Measurements from ENCODE around the gene ATF6B. TPM values are rescaled to one million over a fixed set of nuclear protein-coding genes. Genes with fewer than 3 reads are reported as not detected.
A peak's percentile ranks its signal among the peaks of the same experiment; 100 is the strongest.

The ATF6B gene
- total RNA-seq, 1 experiment from 2014 or later: 196 TPM

DNA sequence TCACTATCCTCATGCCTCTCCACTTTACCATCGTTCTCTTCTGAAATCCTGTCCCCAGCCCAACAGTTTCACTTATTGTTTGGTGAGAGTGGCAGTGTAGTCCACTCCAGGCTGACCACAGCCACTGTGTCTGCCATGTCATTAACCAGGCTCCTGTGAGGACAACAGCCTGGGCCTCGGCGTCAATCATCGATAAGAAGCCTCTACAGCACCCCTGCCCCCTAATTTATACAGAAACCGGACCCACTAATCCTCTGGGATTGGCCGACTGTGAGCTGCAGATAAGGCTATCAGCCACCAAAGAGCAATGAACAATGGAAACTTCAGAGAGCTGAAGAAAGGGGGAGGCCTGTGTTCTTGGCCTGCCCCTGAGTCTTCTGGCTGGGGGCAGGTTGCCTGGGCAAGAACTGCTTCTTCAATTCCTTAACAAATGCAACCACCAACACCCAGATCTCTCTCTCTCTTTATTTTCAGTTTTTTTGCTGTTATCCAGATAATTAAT, 39.8 kb upstream of the ATF6B start:
- CTCF ChIA-PET: interaction anchor here (0.7 kb wide), 1 partner anchor 337 kb away, joined by 3 read pairs; no protein-coding TSS in a partner anchor
- TF ChIP-seq, protein P1, sequence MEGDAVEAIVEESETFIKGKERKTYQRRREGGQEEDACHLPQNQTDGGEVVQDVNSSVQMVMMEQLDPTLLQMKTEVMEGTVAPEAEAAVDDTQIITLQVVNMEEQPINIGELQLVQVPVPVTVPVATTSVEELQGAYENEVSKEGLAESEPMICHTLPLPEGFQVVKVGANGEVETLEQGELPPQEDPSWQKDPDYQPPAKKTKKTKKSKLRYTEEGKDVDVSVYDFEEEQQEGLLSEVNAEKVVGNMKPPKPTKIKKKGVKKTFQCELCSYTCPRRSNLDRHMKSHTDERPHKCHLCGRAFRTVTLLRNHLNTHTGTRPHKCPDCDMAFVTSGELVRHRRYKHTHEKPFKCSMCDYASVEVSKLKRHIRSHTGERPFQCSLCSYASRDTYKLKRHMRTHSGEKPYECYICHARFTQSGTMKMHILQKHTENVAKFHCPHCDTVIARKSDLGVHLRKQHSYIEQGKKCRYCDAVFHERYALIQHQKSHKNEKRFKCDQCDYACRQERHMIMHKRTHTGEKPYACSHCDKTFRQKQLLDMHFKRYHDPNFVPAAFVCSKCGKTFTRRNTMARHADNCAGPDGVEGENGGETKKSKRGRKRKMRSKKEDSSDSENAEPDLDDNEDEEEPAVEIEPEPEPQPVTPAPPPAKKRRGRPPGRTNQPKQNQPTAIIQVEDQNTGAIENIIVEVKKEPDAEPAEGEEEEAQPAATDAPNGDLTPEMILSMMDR (IDR thresholded peaks at IDR 0.05; ENCODE audit: unreplicated experiment): no peak
- no peak overlapping the region for H3K27ac Mint-ChIP-seq (ENCODE audit: unreplicated experiment)
- intact Hi-C loops (cut with micrococcal nuclease; ENCODE audit: unreplicated experiment): no loop called here
- H3K4me1 Mint-ChIP-seq (ENCODE audit: low read depth, unreplicated experiment): peaks cover 4% of the 10 kb centered on the region
- H3K9me3 Mint-ChIP-seq (ENCODE audit: low read depth, unreplicated experiment): no peaks in the 10 kb centered on the region
- H3K27me3 Mint-ChIP-seq (ENCODE audit: unreplicated experiment): no peaks in the 10 kb centered on the region
- peaks cover 44% of the 10 kb centered on the region for H3K36me3 Mint-ChIP-seq (ENCODE audit: insufficient read depth, unreplicated experiment)
- H3K4me3 Mint-ChIP-seq (ENCODE audit: low read depth, unreplicated experiment): no peak overlapping the region
- BruUV-seq (replicated peaks): no TSS peak
- DNase-seq: no peak

DNA sequence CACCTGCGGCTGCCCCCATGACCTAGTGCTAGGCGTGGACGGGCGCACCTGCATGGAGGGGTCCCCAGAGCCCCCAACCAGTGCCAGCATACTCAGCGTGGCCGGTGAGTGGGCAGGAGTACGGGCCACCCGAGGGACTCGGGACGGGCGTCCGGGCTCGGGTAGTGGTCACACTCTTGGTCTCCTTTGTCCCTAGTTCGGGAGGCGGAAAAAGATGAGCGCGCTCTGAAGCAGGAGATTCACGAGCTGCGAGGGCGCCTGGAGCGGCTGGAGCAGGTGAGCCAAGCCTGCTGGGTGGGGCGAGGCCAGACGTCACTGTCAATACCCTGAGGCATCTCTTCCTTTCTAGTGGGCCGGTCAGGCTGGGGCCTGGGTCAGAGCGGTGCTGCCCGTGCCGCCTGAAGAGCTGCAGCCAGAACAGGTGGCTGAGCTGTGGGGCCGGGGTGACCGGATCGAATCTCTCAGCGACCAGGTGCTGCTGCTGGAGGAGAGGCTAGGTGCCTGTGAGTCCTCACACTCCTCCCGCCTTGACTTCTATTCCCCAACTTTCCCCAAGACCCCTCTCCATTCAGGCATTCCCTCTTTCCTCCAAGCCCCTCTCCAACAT, 39.2 kb upstream of the ATF6B start:
- Mint-ChIP-seq H3K4me3 (ENCODE audit: low read depth, unreplicated experiment) (no peak overlapping the region), H3K36me3 (ENCODE audit: insufficient read depth, unreplicated experiment) (peaks cover 44% of the 10 kb centered on the region), H3K4me1 (ENCODE audit: low read depth, unreplicated experiment) (no peaks in the 10 kb centered on the region), H3K27me3 (ENCODE audit: unreplicated experiment) (no peaks in the 10 kb centered on the region), H3K9me3 (ENCODE audit: low read depth, unreplicated experiment) (no peaks in the 10 kb centered on the region), H3K27ac (ENCODE audit: unreplicated experiment) (no peak overlapping the region)
- TF ChIP-seq, protein P1 (IDR thresholded peaks at IDR 0.05; ENCODE audit: unreplicated experiment): peak; percentile 5
- no peak for DNase-seq
- CTCF ChIA-PET: interaction anchor here (0.7 kb wide), 1 partner anchor 337 kb away, joined by 3 read pairs; no protein-coding TSS in a partner anchor
- no TSS peak for BruUV-seq (replicated peaks)
- intact Hi-C loops (cut with micrococcal nuclease; ENCODE audit: unreplicated experiment): no loop called here

DNA sequence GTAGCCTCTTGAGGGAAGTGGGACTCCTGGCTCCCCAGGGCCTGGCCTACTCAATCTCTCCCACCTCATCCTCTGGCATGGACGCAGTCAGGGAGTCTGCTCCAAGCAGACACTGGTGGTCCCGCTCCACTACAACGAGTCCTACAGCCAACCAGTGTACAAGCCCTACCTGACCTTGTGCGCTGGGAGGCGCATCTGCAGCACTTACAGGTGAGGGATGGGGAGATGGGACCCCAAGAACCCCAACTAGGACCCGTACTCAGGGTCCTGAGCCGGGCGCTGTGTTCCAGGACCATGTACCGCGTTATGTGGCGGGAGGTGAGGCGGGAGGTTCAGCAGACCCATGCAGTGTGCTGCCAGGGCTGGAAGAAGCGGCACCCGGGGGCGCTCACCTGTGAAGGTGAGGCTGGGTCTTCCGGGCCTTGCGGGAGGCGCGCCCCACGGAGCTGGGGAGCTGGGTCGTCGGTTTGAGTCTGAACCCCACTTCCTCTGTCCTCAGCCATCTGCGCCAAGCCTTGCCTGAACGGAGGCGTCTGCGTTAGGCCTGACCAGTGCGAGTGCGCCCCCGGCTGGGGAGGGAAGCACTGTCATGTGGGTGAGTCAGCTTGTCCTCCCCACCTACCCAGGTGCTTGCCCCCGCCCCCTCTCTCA, 38.5 kb upstream of the ATF6B start:
- no peaks in the 10 kb centered on the region for H3K27me3 Mint-ChIP-seq (ENCODE audit: unreplicated experiment)
- H3K4me1 Mint-ChIP-seq (ENCODE audit: low read depth, unreplicated experiment): no peaks in the 10 kb centered on the region
- intact Hi-C loops (cut with micrococcal nuclease; ENCODE audit: unreplicated experiment): no loop called here
- no TSS peak for BruUV-seq (replicated peaks)
- peaks cover 44% of the 10 kb centered on the region for H3K36me3 Mint-ChIP-seq (ENCODE audit: insufficient read depth, unreplicated experiment)
- no peaks in the 10 kb centered on the region for H3K9me3 Mint-ChIP-seq (ENCODE audit: low read depth, unreplicated experiment)
- no peak overlapping the region for H3K4me3 Mint-ChIP-seq (ENCODE audit: low read depth, unreplicated experiment)
- TF ChIP-seq, protein P1 (IDR thresholded peaks at IDR 0.05; ENCODE audit: unreplicated experiment): peak; percentile 18
- no peak for DNase-seq
- CTCF ChIA-PET: no interaction called here
- no peak overlapping the region for H3K27ac Mint-ChIP-seq (ENCODE audit: unreplicated experiment)

DNA sequence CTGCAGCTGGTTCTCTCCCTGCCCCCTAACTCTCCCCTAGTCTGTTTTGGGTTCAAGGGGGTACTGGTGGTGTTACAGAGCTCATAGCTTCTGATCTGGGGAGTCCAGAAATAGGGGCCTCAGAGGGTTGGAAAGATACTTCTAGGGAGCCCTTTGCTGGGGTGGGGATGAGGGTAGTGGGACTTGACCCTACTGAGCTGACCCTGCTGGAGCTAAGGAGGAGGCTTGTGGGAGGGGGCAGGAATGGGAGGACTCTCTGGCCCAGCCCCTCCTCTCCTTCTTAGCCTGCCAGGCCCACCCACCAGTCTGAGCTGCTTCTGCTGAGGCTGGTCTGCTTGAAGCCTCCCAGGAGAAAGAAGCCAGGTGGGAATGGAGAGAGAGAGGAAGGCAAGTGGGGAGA, 36.2 kb upstream of the ATF6B start, which contains the start of gene EGFL8:
TSS of gene EGFL8 (plus strand) at position 301 of the 400 bp plus-strand sequence. CDS start 1,571 bp downstream, outside the sequence.
- intact Hi-C loops (cut with micrococcal nuclease; ENCODE audit: unreplicated experiment): no loop called here
- Mint-ChIP-seq H3K27ac (ENCODE audit: unreplicated experiment) (no peak within 1 kb of the TSS), H3K36me3 (ENCODE audit: insufficient read depth, unreplicated experiment) (peaks cover 31% of the 10 kb centered on the region), H3K9me3 (ENCODE audit: low read depth, unreplicated experiment) (no peaks in the 10 kb centered on the region), H3K4me3 (ENCODE audit: low read depth, unreplicated experiment) (no peak within 1 kb of the TSS), H3K4me1 (ENCODE audit: low read depth, unreplicated experiment) (no peaks in the 10 kb centered on the region), H3K27me3 (ENCODE audit: unreplicated experiment) (no peaks in the 10 kb centered on the region)
- CTCF ChIA-PET: interaction anchor here (0.5 kb wide), 1 partner anchor 63 kb away, joined by 6 read pairs; no protein-coding TSS in a partner anchor
- BruUV-seq (replicated peaks): no TSS peak
- no peak for DNase-seq
- TF ChIP-seq, protein P1 (IDR thresholded peaks at IDR 0.05; ENCODE audit: unreplicated experiment): no peak
